Type B pancreatic cell (in vitro differentiated cells): Measurements from ENCODE around the gene RAB36. TPM values are rescaled to one million over a fixed set of nuclear protein-coding genes. Genes with fewer than 3 reads are reported as not detected.
A peak's percentile ranks its signal among the peaks of the same experiment; 100 is the strongest.

Source experiments
- DNase-seq: peaks from one replicate; pipeline ENCODE4 v3.0.0; 2021; ENCODE audit warnings: mixed read lengths; ENCODE audit not compliant: unreplicated experiment; ENCODE audit errors: extremely low spot score
- H3K27ac Mint-ChIP-seq: 2 replicates; pipeline ENCODE4 v1.8.0; 2021; ENCODE audit warnings: mild to moderate bottlenecking, mixed read lengths
- H3K27me3 Mint-ChIP-seq: 2 replicates; pipeline ENCODE4 v1.8.0; 2021; ENCODE audit warnings: mixed read lengths
- H3K36me3 Mint-ChIP-seq: 2 replicates; pipeline ENCODE4 v1.8.0; 2021; ENCODE audit warnings: mixed read lengths
- H3K4me1 Mint-ChIP-seq: one replicate; pipeline ENCODE4 v1.8.0; 2021; ENCODE audit warnings: mixed read lengths; ENCODE audit not compliant: unreplicated experiment
- H3K4me3 Mint-ChIP-seq: 2 replicates; pipeline ENCODE4 v1.8.0; 2021; ENCODE audit warnings: mild to moderate bottlenecking, mixed read lengths
- H3K9me3 Mint-ChIP-seq: 2 replicates; pipeline ENCODE4 v1.8.0; 2021; ENCODE audit warnings: mixed read lengths
- total RNA-seq: library from RNA; stranded (reverse); gene quantifications from 2 replicates; pipeline ENCODE4 v1.2.1, GENCODE V29; 2021; ENCODE audit warnings: low replicate concordance
- TF ChIP-seq, protein P1 (sequence below): fragments of 200-600 bp; sonication (generic); conservative IDR thresholded peaks from 2 replicates; pipeline ENCODE4 v1.5.0; 2021; ENCODE audit warnings: antibody characterized with exemption, mild to moderate bottlenecking

Gene RAB36
- total RNA-seq, 1 donor from 2014 or later, result 18.4 TPM

DNA sequence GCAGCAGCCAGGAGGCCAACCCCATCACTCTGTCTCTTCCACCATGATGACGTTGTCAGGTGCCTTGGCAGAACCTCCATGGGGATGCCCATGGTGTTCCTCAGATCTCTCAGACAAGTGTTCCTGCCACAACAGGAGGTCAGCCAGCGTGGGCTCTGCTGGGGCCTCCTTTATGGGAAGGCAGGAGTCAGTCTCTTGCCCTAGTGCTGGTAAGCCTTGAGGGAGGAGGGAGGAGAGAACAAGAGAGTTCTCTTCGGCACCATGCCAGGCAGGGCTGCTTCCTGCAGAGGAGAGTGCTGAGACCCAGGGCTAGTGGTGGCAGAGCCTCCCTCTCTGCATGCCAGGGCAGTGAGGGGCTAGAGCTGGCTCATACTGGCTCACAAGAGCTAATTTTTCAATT is 42.5 kb upstream of the RAB36 start:
- Mint-ChIP-seq H3K9me3 (no peaks in the 10 kb centered on the region), H3K4me3 (no peak overlapping the region), H3K4me1 (no peaks in the 10 kb centered on the region), H3K27ac (no peak overlapping the region), H3K27me3 (no peaks in the 10 kb centered on the region), H3K36me3 (no peaks in the 10 kb centered on the region)
- no peak for DNase-seq
- TF ChIP-seq, protein P1, sequence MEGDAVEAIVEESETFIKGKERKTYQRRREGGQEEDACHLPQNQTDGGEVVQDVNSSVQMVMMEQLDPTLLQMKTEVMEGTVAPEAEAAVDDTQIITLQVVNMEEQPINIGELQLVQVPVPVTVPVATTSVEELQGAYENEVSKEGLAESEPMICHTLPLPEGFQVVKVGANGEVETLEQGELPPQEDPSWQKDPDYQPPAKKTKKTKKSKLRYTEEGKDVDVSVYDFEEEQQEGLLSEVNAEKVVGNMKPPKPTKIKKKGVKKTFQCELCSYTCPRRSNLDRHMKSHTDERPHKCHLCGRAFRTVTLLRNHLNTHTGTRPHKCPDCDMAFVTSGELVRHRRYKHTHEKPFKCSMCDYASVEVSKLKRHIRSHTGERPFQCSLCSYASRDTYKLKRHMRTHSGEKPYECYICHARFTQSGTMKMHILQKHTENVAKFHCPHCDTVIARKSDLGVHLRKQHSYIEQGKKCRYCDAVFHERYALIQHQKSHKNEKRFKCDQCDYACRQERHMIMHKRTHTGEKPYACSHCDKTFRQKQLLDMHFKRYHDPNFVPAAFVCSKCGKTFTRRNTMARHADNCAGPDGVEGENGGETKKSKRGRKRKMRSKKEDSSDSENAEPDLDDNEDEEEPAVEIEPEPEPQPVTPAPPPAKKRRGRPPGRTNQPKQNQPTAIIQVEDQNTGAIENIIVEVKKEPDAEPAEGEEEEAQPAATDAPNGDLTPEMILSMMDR, result no peak

DNA sequence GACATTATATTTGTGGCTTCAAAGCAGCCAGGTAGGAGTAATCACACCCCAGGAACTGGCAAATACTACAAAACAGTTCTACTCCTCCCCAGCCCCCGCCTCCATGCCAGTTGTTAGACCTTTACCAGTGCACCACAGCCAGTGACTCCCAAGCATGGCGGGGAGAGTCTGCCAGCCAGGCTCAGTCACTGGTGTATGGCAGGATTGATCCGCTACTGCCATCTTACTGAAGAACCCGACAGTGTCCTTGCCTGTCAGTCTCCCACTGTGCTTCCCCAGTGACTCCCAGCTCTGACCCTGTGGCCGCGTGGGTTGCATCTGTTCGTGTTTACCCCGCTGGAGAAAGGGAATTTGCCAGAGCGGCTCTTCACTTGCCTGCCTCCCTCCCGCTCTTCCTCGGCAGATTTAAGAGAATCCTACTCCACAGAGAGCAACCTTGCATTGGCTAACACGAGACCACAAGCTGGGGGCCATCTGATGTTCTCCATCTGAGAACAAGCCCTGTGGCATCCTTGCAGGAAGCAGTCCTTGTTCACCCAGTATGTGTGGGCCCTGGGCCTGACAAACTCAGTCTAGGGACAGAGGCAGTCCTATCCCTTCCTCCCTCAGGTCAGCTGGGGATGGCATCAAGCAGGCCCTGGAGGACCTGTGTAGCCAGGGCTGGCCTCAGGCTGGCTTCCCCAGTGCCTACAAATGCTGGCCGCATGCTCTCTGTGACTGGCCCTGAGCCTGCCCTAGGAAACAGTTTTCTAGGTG is 41.9 kb upstream of the RAB36 start:
- no peaks in the 10 kb centered on the region for H3K27me3 Mint-ChIP-seq
- H3K4me1 Mint-ChIP-seq, result no peaks in the 10 kb centered on the region
- H3K36me3 Mint-ChIP-seq, result no peaks in the 10 kb centered on the region
- H3K4me3 Mint-ChIP-seq, result no peak overlapping the region
- TF ChIP-seq, protein P1, result no peak
- no peaks in the 10 kb centered on the region for H3K9me3 Mint-ChIP-seq
- peak overlapping the region; percentile 32 for H3K27ac Mint-ChIP-seq
- DNase-seq, result no peak

DNA sequence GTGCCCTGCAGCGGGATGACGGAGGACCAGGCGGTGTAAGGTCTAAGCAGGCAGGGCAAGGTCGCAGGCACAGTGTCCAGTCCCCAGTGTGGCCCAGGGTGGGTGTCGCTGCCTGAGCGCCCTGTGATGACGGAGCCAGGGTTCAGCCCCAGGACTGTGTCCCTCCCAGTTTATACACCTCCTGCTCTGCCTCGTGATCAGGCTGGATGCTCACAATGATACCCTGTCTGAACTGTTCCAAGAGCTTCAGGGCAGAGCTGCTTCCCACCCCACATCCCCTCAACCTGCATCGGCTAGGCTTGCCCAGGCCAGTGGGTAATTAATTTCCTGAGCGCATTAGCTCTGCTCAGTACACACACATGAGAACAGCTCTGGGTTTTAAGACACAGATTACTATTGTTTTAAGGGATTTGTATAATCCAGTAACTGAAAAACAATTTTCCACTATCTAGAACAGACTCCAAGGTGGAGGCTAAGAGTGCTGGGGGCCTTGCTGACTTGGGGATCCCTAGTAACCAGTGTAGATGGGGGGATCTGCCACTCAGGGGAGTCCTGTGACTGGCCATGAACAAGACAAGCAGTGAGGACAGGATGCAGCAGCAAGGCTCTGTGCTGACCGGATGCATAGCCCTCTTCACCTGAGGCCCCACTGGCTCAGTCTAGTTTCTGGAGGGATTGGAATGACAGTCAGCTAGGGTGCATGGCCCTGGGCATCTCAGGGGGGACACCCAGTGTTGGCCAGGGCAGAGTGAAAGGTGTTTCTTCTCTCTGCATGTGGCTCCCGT is 40.9 kb upstream of the RAB36 start:
- TF ChIP-seq, protein P1, result no peak
- Mint-ChIP-seq H3K36me3 (no peaks in the 10 kb centered on the region), H3K27me3 (no peaks in the 10 kb centered on the region), H3K27ac (no peak overlapping the region), H3K4me1 (no peaks in the 10 kb centered on the region), H3K4me3 (no peak overlapping the region), H3K9me3 (no peaks in the 10 kb centered on the region)
- DNase-seq, result no peak

DNA sequence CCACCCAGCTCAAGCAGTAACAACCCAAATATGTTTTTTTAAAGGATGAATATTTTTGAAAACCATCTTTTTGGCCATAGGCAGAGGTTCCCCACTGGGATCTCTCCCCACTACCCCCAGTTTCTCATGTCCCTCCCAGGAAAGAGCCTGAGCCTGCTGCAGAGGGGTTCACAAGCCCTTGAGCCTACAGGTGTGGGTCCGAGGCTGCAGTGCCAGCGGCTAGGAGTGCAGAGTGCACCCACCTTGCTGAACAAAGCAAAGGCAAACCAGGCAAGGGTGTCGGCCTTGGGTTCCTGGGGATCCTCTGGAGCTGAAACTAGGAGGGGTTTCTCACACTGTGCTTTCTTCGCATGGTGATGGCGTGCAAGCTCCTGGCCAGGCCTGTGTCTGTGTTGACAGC is 40.0 kb upstream of the RAB36 start:
- H3K36me3 Mint-ChIP-seq, result no peaks in the 10 kb centered on the region
- no peaks in the 10 kb centered on the region for H3K4me1 Mint-ChIP-seq
- no peaks in the 10 kb centered on the region for H3K9me3 Mint-ChIP-seq
- TF ChIP-seq, protein P1, result no peak
- no peak for DNase-seq
- no peaks in the 10 kb centered on the region for H3K27me3 Mint-ChIP-seq
- no peak overlapping the region for H3K4me3 Mint-ChIP-seq
- H3K27ac Mint-ChIP-seq, result no peak overlapping the region

DNA sequence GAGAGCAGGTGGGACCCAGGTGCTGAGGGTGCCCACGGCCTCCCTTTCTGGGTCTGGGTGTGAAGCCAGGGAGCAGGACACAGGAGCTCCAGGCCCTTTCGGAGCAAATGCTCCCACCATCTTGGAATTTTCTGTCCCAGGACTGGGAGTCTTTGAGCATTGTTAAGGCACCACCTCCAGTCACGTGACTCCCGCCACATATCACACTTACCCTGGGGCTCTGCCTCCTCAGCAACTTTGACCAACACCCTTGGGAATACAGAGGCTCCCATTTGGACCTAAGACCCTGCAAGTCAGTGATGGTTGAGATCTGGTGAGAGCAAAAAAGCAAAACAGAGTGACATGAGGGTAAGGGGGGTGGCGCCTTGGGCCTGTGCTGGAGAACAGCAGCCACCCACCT is 39.4 kb upstream of the RAB36 start:
- Mint-ChIP-seq H3K27me3 (no peaks in the 10 kb centered on the region), H3K4me1 (no peaks in the 10 kb centered on the region), H3K27ac (no peak overlapping the region), H3K4me3 (no peak overlapping the region), H3K36me3 (no peaks in the 10 kb centered on the region), H3K9me3 (no peaks in the 10 kb centered on the region)
- no peak for DNase-seq
- TF ChIP-seq, protein P1, result no peak
